ENCODE results near the gene METTL17. TPM values are rescaled to one million over a fixed set of nuclear protein-coding genes. Genes with fewer than 3 reads are reported as not detected.

The METTL17 gene
- total RNA-seq, 1 donor from 2014 or later = 63.5 TPM

- no peak for DNase-seq (ENCODE audit: low read depth)
- TF ChIP-seq, protein P1, sequence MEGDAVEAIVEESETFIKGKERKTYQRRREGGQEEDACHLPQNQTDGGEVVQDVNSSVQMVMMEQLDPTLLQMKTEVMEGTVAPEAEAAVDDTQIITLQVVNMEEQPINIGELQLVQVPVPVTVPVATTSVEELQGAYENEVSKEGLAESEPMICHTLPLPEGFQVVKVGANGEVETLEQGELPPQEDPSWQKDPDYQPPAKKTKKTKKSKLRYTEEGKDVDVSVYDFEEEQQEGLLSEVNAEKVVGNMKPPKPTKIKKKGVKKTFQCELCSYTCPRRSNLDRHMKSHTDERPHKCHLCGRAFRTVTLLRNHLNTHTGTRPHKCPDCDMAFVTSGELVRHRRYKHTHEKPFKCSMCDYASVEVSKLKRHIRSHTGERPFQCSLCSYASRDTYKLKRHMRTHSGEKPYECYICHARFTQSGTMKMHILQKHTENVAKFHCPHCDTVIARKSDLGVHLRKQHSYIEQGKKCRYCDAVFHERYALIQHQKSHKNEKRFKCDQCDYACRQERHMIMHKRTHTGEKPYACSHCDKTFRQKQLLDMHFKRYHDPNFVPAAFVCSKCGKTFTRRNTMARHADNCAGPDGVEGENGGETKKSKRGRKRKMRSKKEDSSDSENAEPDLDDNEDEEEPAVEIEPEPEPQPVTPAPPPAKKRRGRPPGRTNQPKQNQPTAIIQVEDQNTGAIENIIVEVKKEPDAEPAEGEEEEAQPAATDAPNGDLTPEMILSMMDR (conservative IDR thresholded peaks at IDR 0.05; ENCODE audit: low read depth, low read length) = no peak
- H3K4me3 ChIP-seq (ENCODE audit: low read depth, low read length) = peak within 1 kb of the TSS; percentile 51
Measured at GRCh38 chr14:21024585-21025370, 35.0 kb downstream of the METTL17 start, which contains the start of gene NDRG2. TSS of gene NDRG2 (minus strand) at chr14:21025061. CDS start at chr14:21023315, 1,746 bp downstream.

GRCh38 chr14:21025371-21026273, 35.8 kb downstream of the METTL17 start:
- peak overlapping the region; percentile 51 for H3K4me3 ChIP-seq (ENCODE audit: low read depth, low read length)
- no peak for DNase-seq (ENCODE audit: low read depth)
- TF ChIP-seq, protein P1 (conservative IDR thresholded peaks at IDR 0.05; ENCODE audit: low read depth, low read length) = no peak

DNA sequence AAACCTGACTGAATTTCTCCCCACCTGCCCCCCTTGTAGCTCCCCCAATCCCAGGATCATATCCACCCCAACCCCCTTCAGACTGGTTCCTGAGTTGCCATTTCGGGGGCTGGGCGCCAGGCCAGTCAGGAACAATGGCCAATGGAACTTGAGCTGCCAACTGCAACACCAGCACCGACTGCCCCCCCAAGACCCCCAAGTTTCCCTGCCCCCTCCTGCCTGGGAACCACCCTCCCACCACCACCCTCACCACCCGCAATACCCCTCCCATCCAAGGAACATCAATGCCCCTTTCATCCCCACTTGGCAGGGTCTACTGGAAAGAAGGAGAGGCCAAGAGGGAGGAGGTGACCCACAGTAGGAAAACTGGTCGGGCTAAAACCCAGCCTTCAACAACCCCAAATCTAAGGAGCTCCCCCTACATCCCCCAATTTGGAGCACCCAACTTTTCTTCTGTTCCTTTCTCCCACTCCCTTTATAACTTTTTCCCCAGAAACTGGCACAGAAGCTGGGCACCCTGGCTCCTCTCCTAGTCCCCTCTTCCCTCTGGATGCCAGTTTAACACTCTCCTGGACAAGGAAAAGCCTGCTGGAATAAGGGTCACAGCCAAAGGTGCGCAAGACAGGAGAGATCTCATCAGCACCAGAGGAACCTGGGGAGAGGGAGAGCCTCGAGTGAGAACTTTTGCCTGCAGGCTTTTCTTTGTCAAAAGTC, 36.7 kb downstream of the METTL17 start:
- TF ChIP-seq, protein P1 (conservative IDR thresholded peaks at IDR 0.05; ENCODE audit: low read depth, low read length) = no peak
- no peak for DNase-seq (ENCODE audit: low read depth)
- no peak overlapping the region for H3K4me3 ChIP-seq (ENCODE audit: low read depth, low read length)

- DNase-seq (ENCODE audit: low read depth) = no peak
- TF ChIP-seq, protein P1 (conservative IDR thresholded peaks at IDR 0.05; ENCODE audit: low read depth, low read length) = no peak
- H3K4me3 ChIP-seq (ENCODE audit: low read depth, low read length) = no peak overlapping the region
Measured at GRCh38 chr14:21026988-21027315, 37.2 kb downstream of the METTL17 start.

- H3K4me3 ChIP-seq (ENCODE audit: low read depth, low read length) = no peak within 1 kb of the TSS
- TF ChIP-seq, protein P1 (conservative IDR thresholded peaks at IDR 0.05; ENCODE audit: low read depth, low read length) = no peak
- DNase-seq (ENCODE audit: low read depth) = no peak
Measured at GRCh38 chr14:21029917-21030316, 40.1 kb downstream of the METTL17 start, which contains the start of gene TPPP2. TSS of gene TPPP2 (plus strand) at chr14:21030217. CDS start at chr14:21030582, 365 bp downstream.

- DNase-seq (ENCODE audit: low read depth) = no peak
- no peak overlapping the region for H3K4me3 ChIP-seq (ENCODE audit: low read depth, low read length)
- TF ChIP-seq, protein P1 (conservative IDR thresholded peaks at IDR 0.05; ENCODE audit: low read depth, low read length) = no peak
Measured at GRCh38 chr14:21030531-21030930, 40.8 kb downstream of the METTL17 start.
